NCI-H2029 treated with DMSO at 0.1 percent for 48 hours (cell line): Measurements from ENCODE around the gene PEX11G.
"Not testable (repeated sequence)": the region's sequence is repeated elsewhere in the genome, so short reads cannot be mapped to it uniquely, and the experiment has no call there.

Source experiments
- DNase-seq: peaks from one replicate; lab custom pipeline; 2025; lab: John Stamatoyannopoulos, UW

PEX11G gene

DNA sequence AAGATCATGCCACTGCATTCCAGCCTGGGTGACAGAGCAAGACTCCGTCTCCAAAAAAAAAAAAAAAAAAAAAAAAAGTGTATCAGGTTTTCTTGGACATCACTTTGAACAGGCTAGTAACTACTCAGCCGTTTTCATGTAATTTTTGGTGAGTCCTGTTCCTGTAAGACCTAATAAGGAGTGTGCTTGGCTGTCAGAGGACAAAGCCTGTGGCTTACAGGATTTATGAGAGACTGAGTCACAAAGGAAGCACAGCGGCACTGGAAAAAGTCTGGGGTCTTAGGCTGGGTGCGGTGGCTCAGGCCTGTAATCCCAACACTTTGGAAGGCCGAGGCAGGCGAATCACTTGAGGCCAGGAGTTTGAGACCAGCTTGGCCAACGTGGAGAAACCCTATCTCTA, 55.4 kb downstream of the PEX11G start:
- not testable (repeated sequence) for DNase-seq

- DNase-seq: no peak
Observed at GRCh38 chr19:7429638-7430282, 59.1 kb downstream of the PEX11G start.

DNA sequence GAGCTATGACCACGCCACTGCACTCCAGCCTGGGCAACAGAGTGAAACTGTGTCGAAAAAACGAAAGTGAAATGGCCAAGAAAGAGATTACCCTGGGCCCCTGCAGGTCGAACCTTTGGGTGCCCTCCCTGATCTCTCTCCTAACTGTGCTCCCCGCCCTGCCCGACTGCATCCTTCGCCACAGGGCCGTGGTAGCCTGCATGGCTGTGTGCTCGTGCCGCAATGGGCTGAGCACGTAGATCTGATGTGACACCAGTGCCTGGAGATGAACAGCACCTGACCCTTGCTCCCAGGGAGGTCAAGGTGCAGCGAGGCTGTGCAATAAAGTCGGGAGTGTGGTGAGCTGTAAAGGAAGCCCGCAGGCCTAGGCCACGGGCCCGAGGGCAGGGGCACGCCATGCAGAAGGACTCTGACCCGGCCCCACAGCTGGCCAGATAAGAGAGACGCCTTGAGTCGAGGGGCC, 60.2 kb downstream of the PEX11G start:
- DNase-seq: no peak

GRCh38 chr19:7427944-7428343, 60.9 kb downstream of the PEX11G start:
- DNase-seq: no peak

- DNase-seq: no peak
Observed at GRCh38 chr19:7426986-7427385, 61.8 kb downstream of the PEX11G start.
